ENCODE measurements around the gene NBL1.
A peak's percentile ranks its signal among the peaks of the same experiment; 100 is the strongest.

Gene NBL1

DNA sequence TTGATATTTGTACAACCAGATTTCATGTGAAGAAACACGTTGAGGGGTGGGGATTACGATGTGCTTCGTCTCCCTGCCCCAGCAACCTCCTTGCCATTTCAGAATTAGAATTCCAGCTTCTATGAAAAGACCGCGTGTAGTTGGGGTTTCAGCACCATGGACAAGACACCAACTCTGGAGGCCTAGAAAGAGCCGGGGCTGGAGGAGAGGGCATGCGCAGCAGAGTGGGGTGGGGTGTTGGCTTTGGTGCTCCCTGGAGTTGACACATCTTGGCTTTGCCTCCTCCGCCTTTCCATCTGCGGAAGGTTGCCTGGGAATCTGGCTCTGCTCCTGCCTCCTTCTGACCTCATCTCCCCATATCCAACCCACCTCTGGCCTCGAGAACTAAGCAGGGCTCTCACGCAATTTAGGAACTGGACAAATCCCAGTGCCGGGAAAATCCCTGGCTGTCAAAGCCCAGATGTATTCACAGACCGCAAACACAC, 32.4 kb downstream of the NBL1 start:
- peak in 1 of 2 experiments; percentile 27 for DNase-seq

DNA sequence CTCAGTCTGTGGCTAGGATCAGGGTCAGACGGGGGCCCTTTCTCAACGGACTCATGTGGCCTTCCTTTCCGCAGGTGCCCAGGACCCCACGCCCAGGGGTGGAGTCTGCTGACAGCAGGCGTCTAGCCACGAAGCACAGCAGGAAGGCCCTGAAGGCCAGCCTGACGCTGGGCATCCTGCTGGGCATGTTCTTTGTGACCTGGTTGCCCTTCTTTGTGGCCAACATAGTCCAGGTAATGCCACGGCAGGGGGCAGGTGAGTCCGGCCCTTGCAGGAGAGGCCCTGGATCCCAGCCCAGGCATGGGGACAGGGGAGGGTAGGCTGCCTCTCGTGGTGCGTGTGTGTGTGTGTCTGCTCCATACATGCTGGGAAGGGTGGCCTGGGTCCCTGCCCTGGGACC, 34.4 kb downstream of the NBL1 start:
- DNase-seq = no peak

DNA sequence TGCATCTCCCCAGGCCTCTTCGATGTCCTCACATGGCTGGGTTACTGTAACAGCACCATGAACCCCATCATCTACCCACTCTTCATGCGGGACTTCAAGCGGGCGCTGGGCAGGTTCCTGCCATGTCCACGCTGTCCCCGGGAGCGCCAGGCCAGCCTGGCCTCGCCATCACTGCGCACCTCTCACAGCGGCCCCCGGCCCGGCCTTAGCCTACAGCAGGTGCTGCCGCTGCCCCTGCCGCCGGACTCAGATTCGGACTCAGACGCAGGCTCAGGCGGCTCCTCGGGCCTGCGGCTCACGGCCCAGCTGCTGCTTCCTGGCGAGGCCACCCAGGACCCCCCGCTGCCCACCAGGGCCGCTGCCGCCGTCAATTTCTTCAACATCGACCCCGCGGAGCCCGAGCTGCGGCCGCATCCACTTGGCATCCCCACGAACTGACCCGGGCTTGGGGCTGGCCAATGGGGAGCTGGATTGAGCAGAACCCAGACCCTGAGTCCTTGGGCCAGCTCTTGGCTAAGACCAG, 34.9 kb downstream of the NBL1 start:
- no peak for DNase-seq

DNA sequence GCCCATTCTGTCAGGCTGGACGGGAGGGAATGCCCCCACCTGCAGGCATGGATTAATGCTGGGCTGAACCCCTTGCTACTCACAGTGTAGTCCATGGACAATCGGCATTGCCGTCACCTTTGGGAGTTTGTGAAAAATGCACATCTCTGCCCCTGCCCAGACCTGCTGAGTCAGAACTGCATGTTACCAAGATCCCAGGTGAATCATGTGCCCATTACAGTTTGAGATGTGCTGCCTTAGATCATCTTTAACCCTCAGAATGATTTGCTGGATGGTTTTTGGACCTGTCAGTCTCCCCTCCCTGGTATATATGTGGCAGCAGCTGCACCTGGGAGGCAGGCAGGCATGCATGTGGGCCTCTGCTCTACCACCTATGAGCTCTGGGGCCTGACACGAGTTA, 35.6 kb downstream of the NBL1 start:
- DNase-seq = no peak

DNA sequence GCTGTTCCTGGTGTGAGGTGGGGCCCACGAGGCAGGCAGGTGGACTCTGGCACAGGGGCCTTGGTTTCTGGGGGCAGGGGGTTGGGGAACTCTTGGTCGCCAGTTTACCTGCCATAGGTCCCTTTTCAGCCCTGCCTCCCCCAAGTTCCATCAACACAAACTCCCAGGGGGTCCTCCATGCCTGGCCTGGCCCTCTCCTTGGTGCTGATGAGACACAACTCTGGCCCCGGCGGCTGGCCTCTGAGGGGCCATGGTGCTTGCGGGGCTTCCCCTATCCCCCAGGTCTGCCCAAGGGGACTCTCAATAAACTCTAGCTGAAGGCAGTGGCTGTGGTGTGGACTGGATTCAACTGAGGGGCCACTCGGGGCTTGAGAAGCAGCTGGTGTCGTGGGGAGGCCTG, 36.5 kb downstream of the NBL1 start:
- DNase-seq = no peak

DNA sequence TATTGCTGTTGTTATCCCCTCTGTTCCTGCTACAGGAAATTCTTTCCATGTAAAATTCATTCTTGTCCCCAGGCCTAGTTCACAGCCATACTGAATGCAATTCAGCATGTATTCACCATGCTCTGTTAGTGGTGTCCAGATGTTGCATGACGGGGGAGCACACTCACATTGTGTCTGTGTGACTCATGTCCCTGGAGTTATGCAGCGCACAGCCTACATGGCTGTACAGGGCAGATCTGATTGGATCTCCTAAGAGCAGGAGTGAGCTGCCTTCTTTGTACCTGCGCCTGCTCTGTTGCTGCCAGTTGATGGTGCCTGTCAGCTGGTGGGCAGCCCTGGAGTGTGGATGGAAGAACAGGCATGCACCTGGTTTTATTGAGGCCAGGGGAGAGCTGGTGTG, 38.1 kb downstream of the NBL1 start:
- no peak for DNase-seq

DNA sequence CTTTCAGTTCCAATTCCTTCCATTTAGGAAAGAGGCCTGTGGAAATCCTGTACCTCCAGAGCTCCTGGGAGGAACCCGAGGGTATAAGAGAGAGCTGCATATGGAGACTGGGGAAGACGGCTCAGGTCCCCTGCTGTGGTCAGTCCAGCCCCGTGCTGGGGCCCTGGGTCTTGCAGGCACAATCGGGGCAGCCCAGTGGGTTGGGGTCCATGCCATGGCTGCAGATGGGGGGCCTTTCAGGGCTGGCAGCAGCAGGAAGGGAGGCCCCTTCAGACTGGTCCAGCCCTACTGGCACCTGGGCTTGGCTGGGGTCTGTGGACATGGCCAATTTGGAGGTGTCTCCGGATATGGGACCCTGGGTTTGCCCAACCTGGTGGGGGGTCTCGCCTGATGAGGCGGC, 38.8 kb downstream of the NBL1 start:
- DNase-seq = no peak

DNA sequence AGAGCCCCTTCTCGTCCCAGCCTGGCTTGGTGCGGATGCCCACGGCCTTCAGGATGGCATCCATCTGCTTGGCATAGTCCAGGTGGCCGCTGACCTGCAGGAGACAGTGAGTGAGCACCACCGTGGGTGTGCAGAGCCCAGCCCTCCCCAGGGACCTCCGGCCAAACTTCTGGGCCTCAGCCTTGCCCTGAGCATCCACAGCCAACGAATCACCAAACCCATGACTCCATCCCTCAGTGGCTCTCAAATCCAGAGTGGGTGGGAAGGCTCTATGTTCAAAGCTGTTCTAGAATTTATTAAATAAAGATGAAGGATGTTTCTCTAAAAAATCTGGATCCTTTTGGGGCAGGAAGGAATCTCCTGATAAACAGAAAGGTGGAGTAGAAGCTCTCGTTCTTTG, 39.2 kb downstream of the NBL1 start:
- DNase-seq = no peak

DNA sequence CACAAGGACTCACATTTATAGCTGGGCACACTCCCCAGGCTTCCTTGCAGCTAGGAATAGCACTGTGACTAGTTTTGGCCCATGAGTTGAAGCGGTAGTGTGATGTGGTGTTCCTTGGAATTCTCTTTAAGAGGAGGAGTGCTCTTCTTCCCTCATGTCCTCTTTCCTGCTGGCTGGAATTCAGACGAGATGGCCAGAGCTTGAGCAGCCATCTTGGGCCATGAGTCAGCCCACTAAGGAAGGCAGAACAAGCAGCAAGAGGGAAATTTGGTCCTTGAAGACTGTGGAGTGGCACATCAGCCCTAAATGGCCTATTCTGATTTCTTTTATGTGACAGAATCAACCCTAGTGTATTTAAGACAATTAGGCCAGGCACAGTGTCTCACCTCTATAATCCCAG, 40.6 kb downstream of the NBL1 start:
- DNase-seq = no peak

DNA sequence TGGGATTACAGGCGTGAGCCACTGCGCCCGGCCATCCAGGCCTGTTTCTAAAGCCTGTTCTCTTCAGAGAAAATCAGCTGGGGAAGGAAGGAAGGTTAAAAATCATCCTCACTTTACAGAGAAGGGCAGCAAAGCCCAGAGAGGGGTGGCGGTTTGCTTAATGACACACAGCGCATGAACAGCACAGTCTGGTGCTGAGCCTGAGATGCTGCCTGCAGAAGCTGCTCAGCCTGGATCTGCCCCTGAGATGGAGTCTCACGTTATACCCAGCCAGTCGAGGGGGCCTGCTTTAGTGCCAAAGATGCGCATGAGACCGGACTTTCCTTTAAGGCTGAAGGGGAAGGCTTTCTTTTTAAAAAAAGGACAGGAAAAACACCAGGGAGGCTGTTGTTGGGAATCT, 41.9 kb downstream of the NBL1 start:
- DNase-seq = no peak

DNA sequence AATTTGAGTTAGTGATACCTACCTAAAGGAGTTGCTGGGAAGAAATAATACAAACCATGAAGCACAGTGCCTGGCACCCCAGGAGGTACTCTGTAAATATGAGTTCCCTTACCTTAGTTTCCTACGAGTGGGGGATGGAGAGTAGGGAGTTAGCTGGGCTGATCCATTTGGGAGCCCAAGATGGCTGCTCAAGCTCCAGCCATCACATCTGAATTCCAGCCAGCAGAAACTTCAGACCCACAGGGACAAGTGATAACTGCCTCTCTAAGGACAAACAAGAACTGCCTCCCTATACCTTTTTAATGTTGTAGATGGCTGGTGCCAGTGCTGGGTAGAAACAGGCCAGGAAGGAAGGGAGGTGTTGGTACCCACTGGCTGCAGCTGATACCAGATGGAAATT, 43.3 kb downstream of the NBL1 start:
- no peak for DNase-seq

DNA sequence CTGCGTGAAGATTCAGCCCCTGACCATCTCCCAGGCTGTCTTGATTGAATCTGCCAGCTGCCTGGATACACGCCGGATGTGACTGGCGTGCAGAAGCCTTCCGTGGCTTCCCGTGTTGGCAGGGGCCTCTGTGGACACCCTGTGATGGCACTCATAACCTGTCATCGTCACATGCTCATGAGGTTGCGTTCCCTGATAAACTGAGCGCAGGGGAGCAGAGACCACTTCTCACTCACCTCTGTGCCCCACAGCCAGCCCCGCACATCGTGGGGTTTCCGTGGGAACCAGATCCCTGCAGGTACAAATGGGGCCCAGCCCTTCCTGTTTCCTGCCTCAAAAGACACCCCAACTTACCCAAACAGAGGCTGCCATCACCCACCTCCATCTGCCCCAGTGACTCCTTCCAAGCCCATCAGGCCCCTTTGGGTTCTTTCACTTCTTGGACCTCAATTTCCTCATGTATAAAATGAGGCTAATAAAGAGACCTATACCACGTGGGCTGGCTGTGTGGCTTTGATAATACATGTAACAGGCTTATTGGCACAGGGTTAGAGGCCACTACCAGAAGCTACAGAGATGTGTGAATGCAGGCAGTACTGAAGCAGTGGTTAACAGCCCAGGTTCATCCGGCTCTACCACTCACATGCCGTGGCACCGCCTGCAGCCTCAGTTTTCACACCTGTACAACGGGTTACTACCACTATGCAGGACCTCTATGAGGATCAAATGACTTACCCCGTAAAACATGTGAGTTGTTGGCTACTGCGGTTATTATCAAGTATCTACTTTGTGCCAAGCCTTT, 44.1 kb downstream of the NBL1 start:
- DNase-seq = peak; percentile 31 to 34

DNA sequence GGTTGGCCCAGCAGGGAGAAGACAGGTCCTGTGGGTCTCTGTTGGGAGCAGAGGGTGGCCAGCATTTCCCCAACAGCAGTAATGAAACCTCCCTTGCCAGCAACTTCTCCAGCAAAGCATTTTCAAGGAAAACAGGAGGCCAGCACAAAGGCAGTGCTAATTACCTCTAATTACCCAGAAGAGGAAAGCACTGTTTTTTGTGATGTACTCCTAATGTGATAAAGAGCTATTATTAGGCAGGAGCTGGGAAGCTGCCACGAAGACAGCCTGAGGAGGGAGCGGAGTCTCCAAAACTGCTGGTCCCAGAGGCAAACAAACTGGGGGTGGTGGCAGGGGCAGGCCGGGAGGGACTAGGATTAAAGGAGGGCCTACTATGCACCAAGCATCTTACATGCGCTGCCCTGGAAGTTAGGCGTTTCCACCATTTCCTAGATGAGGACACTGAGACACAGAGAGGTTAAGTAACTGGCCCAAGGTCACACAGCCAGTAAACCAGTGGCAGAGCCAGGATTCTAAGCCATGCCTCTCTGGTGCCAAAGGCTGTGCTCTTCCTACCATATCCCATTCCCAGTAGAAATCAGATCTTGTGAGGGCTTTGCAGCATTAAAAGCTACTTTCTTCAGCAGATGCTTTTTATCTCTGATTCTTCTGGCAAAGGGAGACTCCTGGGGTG, 45.1 kb downstream of the NBL1 start:
- DNase-seq = no peak

DNA sequence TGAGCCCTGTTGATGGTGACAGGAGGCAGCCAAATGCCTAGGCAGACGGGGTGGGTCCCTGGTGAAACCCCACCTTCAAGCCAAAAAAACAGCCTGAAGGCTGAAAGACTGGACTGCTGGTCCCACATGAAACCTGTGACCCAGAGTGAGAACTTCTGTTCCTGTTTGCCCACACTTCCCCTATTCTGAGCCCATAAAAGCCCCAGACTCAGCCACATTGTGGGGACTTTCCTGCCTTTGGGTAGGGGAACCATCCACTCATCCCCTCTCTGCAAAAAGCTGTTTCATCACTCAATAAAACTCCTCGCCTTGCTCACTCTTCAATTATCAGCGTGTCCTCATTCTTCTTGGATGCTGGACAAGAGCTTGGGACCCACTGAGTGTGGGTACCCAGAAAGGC, 45.7 kb downstream of the NBL1 start:
- no peak for DNase-seq

DNA sequence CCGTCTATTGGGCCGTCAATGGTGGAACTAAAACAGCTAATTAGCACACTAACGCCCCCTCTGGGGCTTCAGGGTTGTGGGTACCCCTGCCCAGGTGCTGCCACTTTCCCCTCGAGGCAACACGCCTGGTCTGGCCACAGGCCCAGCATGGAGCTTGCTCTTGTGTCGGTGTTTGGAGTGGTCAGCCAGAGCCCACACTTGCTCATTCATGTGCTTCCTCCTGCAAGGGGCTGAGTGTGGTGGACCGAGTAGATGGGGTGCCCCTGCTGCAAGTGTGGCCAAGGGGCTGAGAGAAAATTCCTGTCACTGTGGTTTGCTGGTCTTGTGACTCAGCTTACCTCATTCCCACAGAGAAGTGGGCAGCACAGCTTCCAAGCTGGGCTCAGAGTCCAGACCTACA, 46.2 kb downstream of the NBL1 start:
- DNase-seq = no peak

DNA sequence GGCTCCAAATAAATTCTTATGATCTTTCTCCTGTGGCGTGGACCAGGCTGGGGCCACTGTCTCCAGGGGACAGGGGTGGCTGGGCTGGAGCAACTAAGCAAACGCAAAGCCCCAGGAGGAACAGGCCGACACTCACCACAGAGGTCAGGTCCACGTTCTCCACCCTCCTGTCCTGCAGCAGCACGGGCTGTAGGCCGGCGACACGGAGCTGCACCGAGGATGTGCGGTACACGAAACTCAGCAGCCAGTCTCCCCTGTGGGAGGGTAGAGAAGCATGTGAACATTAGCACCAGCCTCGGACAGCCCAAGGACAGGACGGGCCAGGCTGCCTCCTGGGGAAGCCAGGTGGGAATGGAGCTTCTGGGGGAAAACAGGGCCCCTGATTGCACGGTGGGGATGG, 50.2 kb downstream of the NBL1 start:
- no peak for DNase-seq

DNA sequence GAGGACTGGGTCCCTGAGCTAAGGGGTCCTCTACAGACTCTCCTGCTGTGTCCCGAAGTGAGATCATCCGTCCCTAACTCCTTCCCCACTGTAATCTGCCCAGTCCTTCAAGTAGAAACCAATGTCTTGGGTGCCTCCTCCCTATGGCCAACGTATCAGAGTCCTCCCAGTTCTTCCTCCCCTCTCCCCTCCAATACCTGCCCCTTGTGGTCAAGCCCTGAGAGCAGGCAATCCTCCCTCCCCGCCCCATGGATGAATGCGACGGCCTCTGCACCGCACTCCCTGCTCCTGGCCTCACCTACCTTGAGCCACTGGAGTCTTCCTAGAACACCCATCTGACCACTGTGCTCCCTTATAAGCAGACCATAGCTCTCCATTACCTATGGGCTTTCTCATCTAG, 51.7 kb downstream of the NBL1 start:
- no peak for DNase-seq

DNA sequence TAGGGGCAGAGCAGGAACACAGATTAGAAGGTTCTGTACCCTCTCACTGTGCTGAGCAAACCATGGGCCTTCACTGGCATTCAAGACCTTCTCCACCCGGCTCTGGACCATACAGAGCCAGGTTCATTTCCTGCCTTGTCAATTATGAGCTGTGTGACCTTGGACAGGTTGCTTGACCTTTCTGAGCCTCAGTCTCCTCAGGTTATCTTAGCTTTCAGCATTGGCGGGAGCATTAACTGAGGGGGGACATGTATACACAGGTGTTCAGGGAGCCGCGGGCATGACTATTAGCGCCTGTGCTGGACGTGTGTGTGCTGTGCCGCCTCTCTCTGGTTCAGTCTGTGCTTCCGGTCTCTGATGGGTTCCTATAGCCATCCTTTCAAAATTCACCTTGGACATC, 52.7 kb downstream of the NBL1 start:
- no peak for DNase-seq

DNA sequence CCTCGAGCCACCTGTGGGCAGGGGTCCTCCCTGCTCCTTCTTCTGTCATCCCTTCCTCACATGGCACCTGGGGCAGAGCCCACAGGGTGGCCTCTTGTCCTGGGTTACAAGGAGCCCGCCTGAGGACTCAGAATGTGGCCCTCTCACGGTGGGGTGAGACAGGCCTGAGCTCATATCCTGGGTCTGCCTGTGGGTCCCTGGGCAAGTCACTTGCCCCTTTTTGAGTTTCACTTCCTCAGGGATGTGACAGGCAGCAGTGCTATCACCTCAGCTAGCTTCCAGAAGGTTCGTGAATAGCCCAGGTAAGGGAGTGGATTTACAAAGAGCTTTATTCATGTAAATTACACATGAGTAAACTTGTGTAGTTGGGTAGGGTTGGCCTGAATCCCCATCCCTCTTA, 54.1 kb downstream of the NBL1 start:
- no peak for DNase-seq

DNA sequence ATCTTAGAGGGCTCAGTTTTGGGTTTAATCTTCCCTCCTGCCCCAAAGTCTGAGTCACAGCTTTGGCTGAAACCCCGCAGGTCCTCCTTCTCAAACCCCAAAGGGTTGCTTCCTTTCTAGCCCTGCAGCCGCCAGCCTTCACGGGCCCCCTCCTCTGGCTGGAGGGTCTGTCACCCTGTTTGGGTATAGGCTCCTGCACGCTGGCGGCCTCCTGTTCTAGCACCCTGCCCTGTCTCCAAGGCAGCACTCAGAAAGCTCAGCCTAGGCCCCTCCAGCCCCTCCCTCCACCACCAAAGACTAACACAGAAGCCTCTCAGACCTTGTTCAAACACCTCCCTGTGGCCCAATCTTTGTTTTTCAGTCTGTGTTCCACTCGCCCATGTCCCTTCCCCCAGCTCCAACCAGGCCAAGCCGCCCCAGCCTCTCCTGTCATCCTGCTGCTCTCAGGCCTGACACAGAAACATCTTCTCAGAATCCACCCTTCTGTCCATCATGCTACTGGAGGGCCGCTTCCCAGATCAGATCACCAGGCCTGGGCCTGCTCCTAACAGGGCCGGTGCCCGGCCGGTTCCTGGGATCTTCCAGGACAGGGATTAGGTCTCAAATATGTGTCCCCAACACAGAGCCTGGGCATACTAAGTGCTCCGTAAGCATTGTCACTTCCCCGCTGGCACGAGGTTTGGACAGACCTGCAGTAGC, 56.1 kb downstream of the NBL1 start:
- DNase-seq = no peak

DNA sequence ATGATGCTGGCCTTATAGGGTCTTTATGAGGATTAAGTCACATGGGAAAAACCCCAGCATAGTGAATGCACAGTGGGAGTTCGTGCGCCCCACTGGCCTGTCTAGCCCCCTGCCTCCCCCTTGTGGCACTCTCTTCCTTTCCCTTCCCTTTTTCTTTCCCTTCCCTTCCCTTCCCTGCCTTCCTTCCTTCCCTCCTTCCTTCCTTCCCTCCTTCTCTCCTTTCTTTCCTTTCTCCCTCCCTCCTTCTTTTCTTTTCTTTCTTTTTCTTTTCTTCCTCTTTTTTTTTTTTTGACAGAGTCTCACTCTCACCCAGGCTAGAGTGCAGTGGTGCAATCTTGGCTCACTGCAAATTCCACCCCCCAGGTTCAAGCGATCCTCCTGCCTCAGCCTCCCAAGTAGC, 59.2 kb downstream of the NBL1 start:
- DNase-seq = no peak

DNA sequence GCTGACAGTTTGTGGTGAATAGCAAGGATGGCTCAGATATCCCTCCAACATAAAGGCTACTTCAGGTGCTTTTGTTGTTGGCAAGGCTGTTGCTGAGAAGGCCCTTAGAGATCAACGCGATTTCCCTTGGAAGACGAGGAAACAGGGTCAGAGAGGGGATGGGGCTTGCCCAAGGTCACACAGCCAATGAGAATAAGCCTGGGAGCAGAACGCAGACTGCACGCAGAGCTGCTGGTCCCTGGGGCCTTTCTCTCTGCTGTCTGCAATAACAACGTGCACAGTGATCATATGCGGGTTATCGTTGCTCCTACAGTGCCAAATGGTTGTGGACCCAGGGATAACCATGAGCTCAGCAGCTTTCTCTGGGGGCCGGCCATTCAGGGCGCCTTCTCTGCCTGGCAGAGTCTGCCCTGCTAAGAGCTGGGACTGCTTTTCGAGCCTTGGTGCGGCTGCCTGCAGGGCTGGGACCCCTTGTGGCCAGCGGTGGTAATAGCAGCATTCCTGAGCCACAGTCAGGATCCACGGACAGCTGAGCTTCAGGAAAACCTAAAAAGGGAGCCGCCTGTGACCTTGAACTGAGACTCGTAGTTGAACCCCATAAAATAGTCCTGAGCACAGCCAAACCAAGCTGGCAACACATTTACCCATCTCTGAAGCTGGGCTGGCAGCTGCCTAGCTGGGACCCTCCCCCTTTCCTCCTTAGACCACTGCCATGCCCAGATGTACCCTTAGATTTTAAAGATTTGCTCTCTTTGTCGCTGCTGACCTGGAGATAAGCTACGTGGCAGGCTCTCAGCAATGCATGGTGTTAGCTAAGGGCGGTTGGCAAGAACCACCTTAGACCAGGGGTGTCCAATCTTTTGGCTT, 60.4 kb downstream of the NBL1 start:
- peak; percentile 70 to 74 for DNase-seq

DNA sequence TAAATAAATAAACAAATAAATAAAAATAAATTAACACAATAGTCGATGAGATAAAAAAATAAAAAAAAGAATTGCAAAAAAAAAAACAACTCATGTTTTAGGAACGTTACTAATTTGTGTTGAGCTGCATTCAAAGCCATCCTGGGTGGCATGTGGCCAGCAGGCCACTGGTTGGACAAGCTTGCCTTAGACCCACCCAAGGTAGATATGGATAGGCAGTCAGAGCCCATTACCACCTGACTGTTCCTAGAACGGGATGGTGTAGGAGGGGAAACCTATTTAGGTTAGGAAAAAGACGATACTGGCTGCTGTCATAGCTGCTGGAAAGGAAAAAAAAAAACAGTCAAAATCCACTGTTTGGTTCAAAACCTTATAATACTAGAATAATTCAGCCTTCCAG, 61.4 kb downstream of the NBL1 start:
- DNase-seq = no peak

All from activated CD4-positive, alpha-beta T cell treated with anti-CD3 and anti-CD28 coated beads, Interleukin-2, amount 50 U/mL, for 48 hours (primary cell).